H1 (cell line): ENCODE measurements around the gene SH3RF3.

Experiments
- CBX5 ChIP-seq: fragments of 300-800, 300-1000 bp; sonication (generic); IDR thresholded peaks from 2 replicates; pipeline ENCODE4 v1.7.1; 2016; ENCODE audit warnings: antibody characterized with exemption, low read length, low read depth
- RAD21 ChIP-seq, 2 experiments: IDR thresholded peaks in 1 of 2; conservative IDR thresholded peaks in 1 of 2; 2 replicates each; pipeline ENCODE4 v1.6.1; 2011; ENCODE audit warnings: low read depth in 2 of 2, low read length in 2 of 2, improper control_type of control experiment in 1 of 2, inconsistent platforms in 1 of 2, mild to moderate bottlenecking in 1 of 2, moderate library complexity in 1 of 2
- YY1 ChIP-seq: IDR thresholded peaks from 2 replicates; pipeline ENCODE4 v1.6.1; 2011; ENCODE audit warnings: low read depth, mild to moderate bottlenecking, low read length
- TF ChIP-seq, protein P1 (sequence below), 3 experiments: IDR thresholded peaks; 1 replicate in 2 of 3; 2 replicates in 1 of 3; pipeline versions ENCODE4 v1.5.1 to v1.6.1; 2011; ENCODE audit warnings: low read length in 3 of 3, mild to moderate bottlenecking in 3 of 3, inconsistent platforms in 2 of 3, low read depth in 1 of 3, moderate library complexity in 1 of 3; ENCODE audit not compliant: insufficient read depth in 1 of 3; ENCODE audit errors: control extremely low read depth in 1 of 3
- TF ChIP-seq, protein P2 (sequence below): IDR thresholded peaks from 2 replicates; pipeline ENCODE4 v1.6.1; 2012; ENCODE audit warnings: inconsistent platforms

DNA sequence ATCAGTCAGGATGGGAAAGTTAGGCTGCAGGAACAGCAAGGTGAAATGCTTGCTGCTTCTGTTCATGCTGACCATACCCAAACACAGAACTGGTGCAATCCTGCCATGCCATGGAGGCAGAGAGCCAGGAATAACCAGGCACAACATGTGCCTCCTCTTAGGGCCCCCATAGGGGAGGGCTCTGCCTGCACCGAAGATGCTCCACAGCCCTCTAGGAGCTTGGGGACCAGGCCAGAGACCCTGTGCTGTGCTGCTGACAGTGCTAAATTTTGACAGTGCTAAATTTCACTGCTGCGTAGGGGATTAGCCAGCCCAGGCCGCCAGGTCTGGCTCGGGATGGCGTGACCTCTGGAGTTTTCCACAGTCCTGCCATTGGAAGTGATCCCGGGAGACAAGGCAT is 173.3 kb downstream of the SH3RF3 start:
- no peak for TF ChIP-seq RAD21 (IDR thresholded peaks at IDR 0.05 in 1 of 2, conservative IDR thresholded peaks at IDR 0.05 in 1 of 2; ENCODE audit: low read depth in 2 of 2, low read length in 2 of 2)
- TF ChIP-seq, protein P1, sequence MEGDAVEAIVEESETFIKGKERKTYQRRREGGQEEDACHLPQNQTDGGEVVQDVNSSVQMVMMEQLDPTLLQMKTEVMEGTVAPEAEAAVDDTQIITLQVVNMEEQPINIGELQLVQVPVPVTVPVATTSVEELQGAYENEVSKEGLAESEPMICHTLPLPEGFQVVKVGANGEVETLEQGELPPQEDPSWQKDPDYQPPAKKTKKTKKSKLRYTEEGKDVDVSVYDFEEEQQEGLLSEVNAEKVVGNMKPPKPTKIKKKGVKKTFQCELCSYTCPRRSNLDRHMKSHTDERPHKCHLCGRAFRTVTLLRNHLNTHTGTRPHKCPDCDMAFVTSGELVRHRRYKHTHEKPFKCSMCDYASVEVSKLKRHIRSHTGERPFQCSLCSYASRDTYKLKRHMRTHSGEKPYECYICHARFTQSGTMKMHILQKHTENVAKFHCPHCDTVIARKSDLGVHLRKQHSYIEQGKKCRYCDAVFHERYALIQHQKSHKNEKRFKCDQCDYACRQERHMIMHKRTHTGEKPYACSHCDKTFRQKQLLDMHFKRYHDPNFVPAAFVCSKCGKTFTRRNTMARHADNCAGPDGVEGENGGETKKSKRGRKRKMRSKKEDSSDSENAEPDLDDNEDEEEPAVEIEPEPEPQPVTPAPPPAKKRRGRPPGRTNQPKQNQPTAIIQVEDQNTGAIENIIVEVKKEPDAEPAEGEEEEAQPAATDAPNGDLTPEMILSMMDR (IDR thresholded peaks at IDR 0.05; ENCODE audit: control extremely low read depth in 1 of 3, insufficient read depth in 1 of 3, low read depth in 1 of 3, low read length in 3 of 3), result no peak
- TF ChIP-seq CBX5, result no peak
- TF ChIP-seq, protein P2, sequence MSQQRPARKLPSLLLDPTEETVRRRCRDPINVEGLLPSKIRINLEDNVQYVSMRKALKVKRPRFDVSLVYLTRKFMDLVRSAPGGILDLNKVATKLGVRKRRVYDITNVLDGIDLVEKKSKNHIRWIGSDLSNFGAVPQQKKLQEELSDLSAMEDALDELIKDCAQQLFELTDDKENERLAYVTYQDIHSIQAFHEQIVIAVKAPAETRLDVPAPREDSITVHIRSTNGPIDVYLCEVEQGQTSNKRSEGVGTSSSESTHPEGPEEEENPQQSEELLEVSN, result no peak
- TF ChIP-seq YY1, result no peak
